Measurements from ENCODE around the gene TCHHL1.
"Not testable (repeated sequence)": the region's sequence is repeated elsewhere in the genome, so short reads cannot be mapped to it uniquely, and the experiment has no call there.

Gene TCHHL1

GRCh38 chr1:152086760-152087159, 2.1 kb downstream of the TCHHL1 start:
- DNase-seq (ENCODE audit: low read depth) = no peak

GRCh38 chr1:152084853-152085252, 4.0 kb downstream of the TCHHL1 start:
- DNase-seq (ENCODE audit: low read depth) = no peak

GRCh38 chr1:152081026-152081425, 7.8 kb downstream of the TCHHL1 start:
- DNase-seq (ENCODE audit: low read depth) = not testable (repeated sequence)

GRCh38 chr1:152080494-152080893, 8.4 kb downstream of the TCHHL1 start:
- not testable (repeated sequence) for DNase-seq (ENCODE audit: low read depth)

- no peak for DNase-seq (ENCODE audit: low read depth)
Observed at GRCh38 chr1:152078831-152079441, 9.9 kb downstream of the TCHHL1 start.

- DNase-seq (ENCODE audit: low read depth) = no peak
Observed at GRCh38 chr1:152072311-152072710, 16.6 kb downstream of the TCHHL1 start.

- DNase-seq (ENCODE audit: low read depth) = no peak
Observed at GRCh38 chr1:152071123-152071522, 17.7 kb downstream of the TCHHL1 start.

GRCh38 chr1:152067929-152068328, 20.9 kb downstream of the TCHHL1 start:
- no peak for DNase-seq (ENCODE audit: low read depth)

- no peak for DNase-seq (ENCODE audit: low read depth)
Observed at GRCh38 chr1:152067150-152067549, 21.7 kb downstream of the TCHHL1 start.

GRCh38 chr1:152061952-152062351, 26.9 kb downstream of the TCHHL1 start:
- no peak for DNase-seq (ENCODE audit: low read depth)

- DNase-seq (ENCODE audit: low read depth) = no peak
Observed at GRCh38 chr1:152053375-152053774, 35.5 kb downstream of the TCHHL1 start.

GRCh38 chr1:152052606-152053005, 36.3 kb downstream of the TCHHL1 start:
- DNase-seq (ENCODE audit: low read depth) = peak; percentile 73

GRCh38 chr1:152050886-152051675, 37.8 kb downstream of the TCHHL1 start:
- DNase-seq (ENCODE audit: low read depth) = no peak

GRCh38 chr1:152049291-152050083, 39.4 kb downstream of the TCHHL1 start:
- no peak for DNase-seq (ENCODE audit: low read depth)

- peak; percentile 29 for DNase-seq (ENCODE audit: low read depth)
Observed at GRCh38 chr1:152048416-152049009, 40.4 kb downstream of the TCHHL1 start.

- peak; percentile 73 for DNase-seq (ENCODE audit: low read depth)
Observed at GRCh38 chr1:152047730-152048415, 41.0 kb downstream of the TCHHL1 start.

GRCh38 chr1:152047413-152047729, 41.5 kb downstream of the TCHHL1 start:
- DNase-seq (ENCODE audit: low read depth) = no peak

GRCh38 chr1:152044386-152044785, 44.5 kb downstream of the TCHHL1 start:
- DNase-seq (ENCODE audit: low read depth) = no peak

GRCh38 chr1:152043870-152044269, 45.0 kb downstream of the TCHHL1 start:
- no peak for DNase-seq (ENCODE audit: low read depth)

- DNase-seq (ENCODE audit: low read depth) = no peak
Observed at GRCh38 chr1:152042030-152042429, 46.8 kb downstream of the TCHHL1 start.

GRCh38 chr1:152039886-152040285, 49.0 kb downstream of the TCHHL1 start:
- no peak for DNase-seq (ENCODE audit: low read depth)

GRCh38 chr1:152039461-152039860, 49.4 kb downstream of the TCHHL1 start:
- DNase-seq (ENCODE audit: low read depth) = no peak

Data from T follicular helper cell (primary cell).